Activated naive CD8-positive, alpha-beta T cell treated with anti-CD3 and anti-CD28 coated beads for 36 hours (primary cell): Measurements from ENCODE around the gene PLEKHA5. TPM values are rescaled to one million over a fixed set of nuclear protein-coding genes. Genes with fewer than 3 reads are reported as not detected.
"Not testable (repeated sequence)": the region's sequence is repeated elsewhere in the genome, so short reads cannot be mapped to it uniquely, and the experiment has no call there.

Source experiments
- DNase-seq: peaks from one replicate; pipeline ENCODE4 v3.0.0; 2021
- H3K27ac Mint-ChIP-seq: one replicate; pipeline ENCODE4 v1.8.0; 2022; ENCODE audit warnings: mild to moderate bottlenecking, moderate library complexity, mixed read lengths
- H3K27me3 Mint-ChIP-seq: one replicate; pipeline ENCODE4 v1.8.0; 2022; ENCODE audit warnings: mild to moderate bottlenecking, mixed read lengths
- H3K36me3 Mint-ChIP-seq: one replicate; pipeline ENCODE4 v1.8.0; 2021; ENCODE audit warnings: mild to moderate bottlenecking, mixed read lengths
- H3K4me1 Mint-ChIP-seq: one replicate; pipeline ENCODE4 v1.8.0; 2021; ENCODE audit warnings: mixed read lengths
- H3K4me3 Mint-ChIP-seq: one replicate; pipeline ENCODE4 v1.8.0; 2022; ENCODE audit warnings: mild to moderate bottlenecking, moderate library complexity, mixed read lengths
- H3K9me3 Mint-ChIP-seq: one replicate; pipeline ENCODE4 v1.8.0; 2022; ENCODE audit warnings: mixed read lengths
- total RNA-seq, 2 experiments: library from RNA; stranded (reverse); gene quantifications; one replicate each; pipeline ENCODE4 v1.2.3, GENCODE V29; 2021

The PLEKHA5 gene
- total RNA-seq, 2 experiments from 2014 or later = 2.1 to 2.6 TPM

- no peaks in the 10 kb centered on the region for H3K9me3 Mint-ChIP-seq
- H3K27ac Mint-ChIP-seq = no peak overlapping the region
- no peak for DNase-seq
- no peaks in the 10 kb centered on the region for H3K27me3 Mint-ChIP-seq
- no peak overlapping the region for H3K4me3 Mint-ChIP-seq
- H3K36me3 Mint-ChIP-seq = no peaks in the 10 kb centered on the region
- H3K4me1 Mint-ChIP-seq = no peaks in the 10 kb centered on the region
Observed at GRCh38 chr12:19215115-19215514, 85.6 kb downstream of the PLEKHA5 start.

- no peaks in the 10 kb centered on the region for H3K36me3 Mint-ChIP-seq
- H3K4me1 Mint-ChIP-seq = no peaks in the 10 kb centered on the region
Observed at GRCh38 chr12:19217446-19217845, 87.9 kb downstream of the PLEKHA5 start.

GRCh38 chr12:19220205-19220604, 90.7 kb downstream of the PLEKHA5 start:
- no peaks in the 10 kb centered on the region for H3K9me3 Mint-ChIP-seq
- H3K27ac Mint-ChIP-seq = no peak overlapping the region
- no peak overlapping the region for H3K4me3 Mint-ChIP-seq
- no peaks in the 10 kb centered on the region for H3K36me3 Mint-ChIP-seq
- no peak for DNase-seq
- no peaks in the 10 kb centered on the region for H3K4me1 Mint-ChIP-seq
- no peaks in the 10 kb centered on the region for H3K27me3 Mint-ChIP-seq

More at GRCh38 chr12:19217446-19217845, 87.9 kb downstream of the PLEKHA5 start:
- H3K27me3 Mint-ChIP-seq = no peaks in the 10 kb centered on the region
- H3K27ac Mint-ChIP-seq = no peak overlapping the region
- no peak for DNase-seq
- H3K9me3 Mint-ChIP-seq = no peaks in the 10 kb centered on the region
- no peak overlapping the region for H3K4me3 Mint-ChIP-seq

- Mint-ChIP-seq H3K4me3 (no peak overlapping the region), H3K9me3 (no peaks in the 10 kb centered on the region), H3K27ac (no peak overlapping the region), H3K27me3 (no peaks in the 10 kb centered on the region), H3K4me1 (no peaks in the 10 kb centered on the region), H3K36me3 (no peaks in the 10 kb centered on the region)
- DNase-seq = no peak
Observed at GRCh38 chr12:19220852-19221466, 91.4 kb downstream of the PLEKHA5 start.

GRCh38 chr12:19222558-19222957, 93.0 kb downstream of the PLEKHA5 start:
- no peak for DNase-seq
- Mint-ChIP-seq H3K9me3 (no peaks in the 10 kb centered on the region), H3K36me3 (no peaks in the 10 kb centered on the region), H3K27ac (no peak overlapping the region), H3K27me3 (no peaks in the 10 kb centered on the region), H3K4me3 (no peak overlapping the region), H3K4me1 (no peaks in the 10 kb centered on the region)

- no peaks in the 10 kb centered on the region for H3K36me3 Mint-ChIP-seq
- no peaks in the 10 kb centered on the region for H3K4me1 Mint-ChIP-seq
- no peaks in the 10 kb centered on the region for H3K9me3 Mint-ChIP-seq
- no peak for DNase-seq
- no peak overlapping the region for H3K27ac Mint-ChIP-seq
- no peak overlapping the region for H3K4me3 Mint-ChIP-seq
- H3K27me3 Mint-ChIP-seq = no peaks in the 10 kb centered on the region
Observed at GRCh38 chr12:19223018-19223417, 93.5 kb downstream of the PLEKHA5 start.

- Mint-ChIP-seq H3K4me1 (no peaks in the 10 kb centered on the region), H3K9me3 (no peaks in the 10 kb centered on the region), H3K27ac (no peak overlapping the region), H3K36me3 (no peaks in the 10 kb centered on the region), H3K4me3 (no peak overlapping the region), H3K27me3 (no peaks in the 10 kb centered on the region)
- no peak for DNase-seq
Observed at GRCh38 chr12:19223695-19224094, 94.2 kb downstream of the PLEKHA5 start.

GRCh38 chr12:19224746-19225145, 95.2 kb downstream of the PLEKHA5 start:
- Mint-ChIP-seq H3K27me3 (no peaks in the 10 kb centered on the region), H3K4me1 (no peaks in the 10 kb centered on the region), H3K27ac (no peak overlapping the region), H3K9me3 (no peaks in the 10 kb centered on the region), H3K36me3 (no peaks in the 10 kb centered on the region), H3K4me3 (no peak overlapping the region)
- DNase-seq = no peak

- no peaks in the 10 kb centered on the region for H3K4me1 Mint-ChIP-seq
Observed at GRCh38 chr12:19227190-19227879, 97.8 kb downstream of the PLEKHA5 start.

GRCh38 chr12:19227880-19228210, 98.3 kb downstream of the PLEKHA5 start:
- H3K27me3 Mint-ChIP-seq = no peaks in the 10 kb centered on the region
- DNase-seq = no peak
- H3K9me3 Mint-ChIP-seq = no peaks in the 10 kb centered on the region
- no peaks in the 10 kb centered on the region for H3K4me1 Mint-ChIP-seq
- no peak overlapping the region for H3K27ac Mint-ChIP-seq
- H3K36me3 Mint-ChIP-seq = no peaks in the 10 kb centered on the region
- H3K4me3 Mint-ChIP-seq = no peak overlapping the region

More at GRCh38 chr12:19227190-19227879, 97.8 kb downstream of the PLEKHA5 start:
- no peak overlapping the region for H3K27ac Mint-ChIP-seq
- no peaks in the 10 kb centered on the region for H3K9me3 Mint-ChIP-seq
- H3K4me3 Mint-ChIP-seq = no peak overlapping the region
- no peaks in the 10 kb centered on the region for H3K27me3 Mint-ChIP-seq
- no peak for DNase-seq
- H3K36me3 Mint-ChIP-seq = no peaks in the 10 kb centered on the region

GRCh38 chr12:19229021-19229420, 99.5 kb downstream of the PLEKHA5 start:
- not testable (repeated sequence) for H3K9me3 Mint-ChIP-seq, H3K4me3 Mint-ChIP-seq, H3K36me3 Mint-ChIP-seq, DNase-seq, H3K27ac Mint-ChIP-seq, H3K4me1 Mint-ChIP-seq, H3K27me3 Mint-ChIP-seq

GRCh38 chr12:19230299-19230866, 100.8 kb downstream of the PLEKHA5 start:
- H3K27me3 Mint-ChIP-seq = no peaks in the 10 kb centered on the region
- H3K27ac Mint-ChIP-seq = no peak overlapping the region
- H3K4me3 Mint-ChIP-seq = no peak overlapping the region
- no peaks in the 10 kb centered on the region for H3K4me1 Mint-ChIP-seq
- H3K9me3 Mint-ChIP-seq = no peaks in the 10 kb centered on the region
- no peaks in the 10 kb centered on the region for H3K36me3 Mint-ChIP-seq
- no peak for DNase-seq

GRCh38 chr12:19230896-19231295, 101.4 kb downstream of the PLEKHA5 start:
- no peak for DNase-seq
- Mint-ChIP-seq H3K4me1 (no peaks in the 10 kb centered on the region), H3K27ac (no peak overlapping the region), H3K9me3 (no peaks in the 10 kb centered on the region), H3K36me3 (no peaks in the 10 kb centered on the region), H3K27me3 (no peaks in the 10 kb centered on the region), H3K4me3 (no peak overlapping the region)

GRCh38 chr12:19234171-19234704, 104.7 kb downstream of the PLEKHA5 start:
- no peaks in the 10 kb centered on the region for H3K36me3 Mint-ChIP-seq
- DNase-seq = no peak
- H3K4me3 Mint-ChIP-seq = no peak overlapping the region
- H3K9me3 Mint-ChIP-seq = no peaks in the 10 kb centered on the region
- H3K27ac Mint-ChIP-seq = no peak overlapping the region
- no peaks in the 10 kb centered on the region for H3K27me3 Mint-ChIP-seq
- peaks cover 6% of the 10 kb centered on the region for H3K4me1 Mint-ChIP-seq

- no peak for DNase-seq
- Mint-ChIP-seq H3K9me3 (no peaks in the 10 kb centered on the region), H3K27ac (no peak overlapping the region), H3K4me3 (no peak overlapping the region), H3K36me3 (no peaks in the 10 kb centered on the region), H3K4me1 (peaks cover 6% of the 10 kb centered on the region), H3K27me3 (no peaks in the 10 kb centered on the region)
Observed at GRCh38 chr12:19234981-19235871, 105.7 kb downstream of the PLEKHA5 start.
